Fibroblast of peridontal ligament (primary cell): ENCODE data around the gene SEPTIN1.

ENCODE experiments used
- DNase-seq: peaks from one replicate; pipeline ENCODE4 v3.0.0-alpha.2; 2010; ENCODE audit errors: extremely low read depth

The SEPTIN1 gene

DNA sequence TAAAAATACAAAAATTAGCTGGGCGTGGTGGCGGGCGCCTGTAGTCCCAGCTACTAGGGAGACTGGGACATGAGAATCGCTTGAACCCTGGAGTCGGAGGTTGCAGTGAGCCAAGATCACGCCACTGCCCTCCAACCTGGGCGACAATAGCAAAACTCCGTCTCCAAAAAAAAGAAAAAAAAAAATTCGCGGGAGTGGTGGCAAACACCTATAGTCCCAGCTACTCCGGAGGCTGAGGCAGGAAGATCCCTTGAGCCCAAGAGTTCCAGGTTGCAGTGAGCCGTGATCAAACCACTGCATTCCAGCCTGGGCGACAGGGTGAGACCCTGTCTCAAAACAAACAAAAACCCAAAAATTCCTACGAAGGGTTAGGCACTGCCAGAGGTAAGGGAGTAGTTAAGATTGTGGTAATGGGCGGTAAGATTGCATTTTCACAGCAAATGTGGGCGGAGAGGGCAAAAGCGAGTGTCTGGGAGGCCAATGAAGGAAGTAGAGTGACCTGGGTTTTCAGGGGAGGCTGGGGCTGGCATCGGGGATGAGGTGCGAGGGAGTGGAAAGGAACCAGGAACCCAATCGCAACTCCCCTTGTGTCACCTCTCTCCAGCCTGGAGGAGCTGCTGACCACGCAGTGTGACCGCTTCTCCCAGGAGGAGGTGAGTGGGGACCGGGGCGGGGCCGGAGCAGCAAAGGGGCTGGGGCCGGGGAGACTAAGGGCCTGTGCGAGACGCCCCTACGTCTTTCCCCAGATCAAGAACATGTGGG is 5.1 kb downstream of the SEPTIN1 start:
- no peak for DNase-seq

DNA sequence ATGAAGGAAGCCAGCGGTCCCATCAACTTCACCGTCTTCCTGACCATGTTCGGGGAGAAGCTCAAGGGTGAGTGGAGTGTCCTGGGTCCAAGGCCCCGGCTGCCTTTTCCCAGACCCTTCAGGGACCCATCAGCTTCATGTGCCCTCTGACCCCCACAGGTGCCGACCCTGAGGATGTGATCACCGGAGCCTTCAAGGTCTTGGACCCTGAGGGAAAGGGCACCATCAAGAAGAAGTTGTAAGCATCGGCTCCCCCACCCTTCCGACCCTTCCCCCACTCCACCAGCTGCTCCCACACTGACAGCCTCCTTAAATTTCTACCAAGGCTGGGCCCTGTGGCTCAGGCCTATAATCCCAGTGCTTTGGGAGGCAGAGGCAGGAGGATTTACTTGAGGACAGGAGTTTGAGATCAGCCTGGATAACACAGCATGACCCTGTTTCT is 5.9 kb downstream of the SEPTIN1 start:
- DNase-seq: no peak

DNA sequence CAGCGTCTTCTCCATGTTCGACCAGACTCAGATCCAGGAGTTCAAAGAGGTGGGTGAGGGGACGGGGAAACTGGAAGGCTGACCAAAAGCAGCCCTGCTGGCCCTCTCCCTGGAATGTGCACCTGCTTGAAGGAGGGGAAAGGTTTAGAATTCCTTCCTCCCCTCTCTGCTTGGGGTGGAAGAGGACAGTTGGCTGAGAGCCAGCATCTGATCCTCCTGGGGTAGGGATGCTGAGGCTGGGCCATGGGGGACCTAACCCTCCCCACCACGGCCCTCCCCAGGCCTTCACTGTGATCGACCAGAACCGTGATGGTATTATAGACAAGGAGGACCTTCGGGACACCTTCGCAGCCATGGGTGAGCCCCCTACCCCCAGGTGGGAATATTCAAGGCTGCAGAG is 6.5 kb downstream of the SEPTIN1 start:
- no peak for DNase-seq

DNA sequence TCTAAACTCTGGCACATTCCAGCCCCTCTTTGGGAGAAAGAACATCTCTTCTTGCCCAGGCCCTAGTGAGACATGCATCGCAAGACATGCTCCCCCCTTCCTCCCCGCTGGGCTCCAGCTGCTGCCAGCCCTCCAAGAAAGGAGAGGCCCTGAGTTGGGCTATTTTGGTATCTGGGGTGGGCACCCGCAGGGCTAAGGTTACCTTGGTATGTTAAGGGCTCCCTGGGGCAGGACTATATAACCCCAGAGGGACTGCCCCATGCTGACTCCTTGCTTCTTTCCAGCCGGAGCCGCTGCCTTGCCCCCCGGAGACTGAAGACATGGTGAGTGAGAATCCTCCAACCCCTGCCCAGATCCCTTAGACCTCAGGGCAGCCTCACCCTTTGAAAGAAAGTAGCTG is 7.8 kb downstream of the SEPTIN1 start, which contains the start of gene MYL11:
Gene MYL11 (plus strand): TSS at position 265 of the 400 bp plus-strand sequence. CDS start 56 bp downstream, at position 321.
- no peak for DNase-seq

DNA sequence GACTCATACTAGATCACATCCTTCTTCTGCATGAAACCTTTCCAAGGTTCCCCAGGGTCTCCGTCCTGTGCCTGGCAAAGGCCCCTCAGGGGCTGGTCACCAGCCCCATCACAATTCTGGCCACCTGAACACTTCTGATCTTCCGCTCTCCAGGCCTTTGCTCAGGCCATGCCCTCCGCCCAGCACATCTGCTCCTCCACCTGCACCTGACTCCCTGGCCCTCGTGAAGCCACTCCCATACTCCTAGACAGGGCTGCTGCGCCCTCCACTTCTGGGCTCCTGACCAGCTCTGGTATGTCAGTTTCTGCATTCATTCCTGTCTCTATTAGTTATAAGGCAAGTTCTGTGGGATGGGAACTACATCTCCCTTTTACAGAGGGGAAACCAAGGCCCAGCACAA is 9.6 kb downstream of the SEPTIN1 start:
- no peak for DNase-seq

DNA sequence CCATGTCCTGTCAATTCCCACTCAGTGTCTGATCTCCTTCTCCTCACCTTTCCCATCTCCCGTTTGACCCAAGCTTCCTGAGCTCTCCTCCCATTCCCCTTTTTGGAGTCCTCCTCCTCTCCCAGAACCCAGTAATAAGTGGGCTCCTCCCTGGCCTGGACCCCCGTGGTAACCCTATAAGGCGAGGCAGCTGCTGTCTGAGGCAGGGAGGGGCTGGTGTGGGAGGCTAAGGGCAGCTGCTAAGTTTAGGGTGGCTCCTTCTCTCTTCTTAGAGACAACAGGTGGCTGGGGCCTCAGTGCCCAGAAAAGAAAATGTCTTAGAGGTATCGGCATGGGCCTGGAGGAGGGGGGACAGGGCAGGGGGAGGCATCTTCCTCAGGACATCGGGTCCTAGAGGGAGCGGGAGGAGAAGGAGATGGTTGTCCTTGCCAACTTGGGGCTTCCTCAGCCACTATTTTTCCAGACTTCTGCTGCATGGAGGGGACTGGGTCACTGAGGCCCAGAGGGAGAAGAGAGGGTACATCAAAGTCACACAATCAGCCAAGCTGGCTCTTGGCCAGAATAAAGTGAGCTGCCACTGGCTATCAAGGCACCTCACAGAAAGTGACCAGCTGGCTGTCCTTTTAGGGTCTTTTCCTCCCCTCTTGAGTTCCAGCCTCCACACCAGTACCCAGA is 10.2 kb downstream of the SEPTIN1 start:
- no peak for DNase-seq

DNA sequence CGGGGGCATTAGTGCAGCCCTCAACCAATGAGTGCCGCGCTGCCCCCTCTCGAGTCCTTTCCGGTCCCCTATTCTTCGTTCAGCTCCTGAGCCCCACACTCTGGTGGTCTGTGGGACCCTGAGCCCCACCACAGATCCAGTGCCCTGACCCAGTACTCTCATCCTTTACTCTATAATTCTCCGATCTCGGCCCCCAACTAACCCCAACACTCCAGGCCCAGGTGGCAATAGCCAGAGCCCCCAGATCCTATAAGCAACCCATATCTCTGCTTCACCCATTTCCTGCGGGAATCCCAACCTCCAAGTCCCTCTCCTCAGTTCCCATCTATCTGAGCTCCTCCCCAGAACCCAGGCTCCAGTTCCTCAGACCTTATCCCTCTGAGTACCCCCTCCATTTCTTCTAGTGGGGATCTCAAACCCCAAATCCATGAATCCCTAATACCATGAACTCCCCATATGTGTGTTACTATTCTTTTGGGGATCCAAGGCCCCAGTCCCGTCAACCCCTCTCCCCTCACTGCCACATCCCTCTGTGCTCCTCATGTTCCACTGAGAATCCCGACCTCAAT is 11.0 kb downstream of the SEPTIN1 start:
- no peak for DNase-seq

DNA sequence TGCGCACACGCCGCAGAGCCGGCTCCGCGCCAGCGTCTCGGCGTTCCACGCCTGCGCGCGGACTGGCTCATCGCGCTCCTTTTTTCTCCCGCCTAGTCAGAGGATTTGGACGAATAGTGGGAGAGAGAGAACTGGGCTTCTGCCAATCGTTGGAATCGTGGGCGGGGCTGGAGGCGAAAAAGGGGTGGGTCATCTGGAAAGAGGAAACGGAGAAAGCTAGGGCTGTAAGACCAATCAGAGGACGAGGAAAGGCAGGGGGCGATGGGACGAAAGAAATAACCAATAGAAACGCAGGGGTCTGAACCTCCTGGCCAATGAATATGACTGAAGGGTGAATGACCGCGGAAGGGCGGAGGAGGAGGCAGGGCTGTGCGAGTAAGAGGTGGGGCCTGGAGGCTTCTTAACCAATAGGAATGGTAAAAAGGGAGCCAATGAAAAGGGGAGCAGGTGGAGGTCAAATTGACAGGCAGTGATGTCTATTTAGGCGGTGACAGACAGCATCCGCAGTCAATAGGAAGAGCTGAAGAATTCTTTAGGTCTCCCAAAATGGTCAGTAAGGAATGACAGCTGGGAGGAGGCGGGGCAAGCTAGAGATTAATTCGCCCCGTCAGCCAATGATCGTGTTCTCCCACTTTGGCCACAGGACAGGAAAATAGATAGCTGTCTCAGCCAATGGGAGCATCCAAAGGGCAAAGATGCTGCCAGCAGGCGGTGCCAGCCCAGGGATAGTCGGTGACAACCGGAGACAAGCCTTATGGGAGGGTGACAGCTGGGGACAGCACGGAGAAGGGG is 11.7 kb downstream of the SEPTIN1 start, which contains the start of gene TBC1D10B:
Gene TBC1D10B (minus strand): TSS at position 39 of the 792 bp plus-strand sequence. CDS start 311 bp downstream, outside the sequence.
- peak; percentile 100 for DNase-seq

DNA sequence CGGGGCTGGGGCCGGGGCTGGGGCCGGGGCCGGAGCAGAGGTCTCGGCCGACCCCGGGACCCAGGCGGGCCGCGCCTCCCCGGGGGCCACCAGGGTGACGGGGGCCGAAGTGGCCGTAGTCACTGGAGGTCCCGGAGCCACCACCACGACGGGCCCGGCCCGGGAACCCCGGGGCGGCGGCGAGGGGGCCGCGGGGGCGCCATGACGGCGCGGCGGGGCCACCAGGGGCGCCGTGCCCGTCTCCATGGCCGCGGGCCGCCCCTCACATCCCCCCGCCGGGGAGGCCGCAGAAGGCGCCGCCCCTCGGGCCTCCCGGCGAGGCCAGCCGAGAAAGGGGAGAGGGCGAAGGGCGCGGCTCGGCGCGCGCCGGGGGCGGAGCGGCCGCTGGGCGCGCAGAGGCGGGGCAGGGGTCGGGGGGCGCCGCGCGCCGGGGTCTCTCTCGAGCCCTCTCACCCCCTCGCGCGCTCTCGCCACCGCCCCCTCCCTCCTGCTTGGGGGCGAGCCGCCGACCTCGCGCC is 12.4 kb downstream of the SEPTIN1 start:
- DNase-seq: no peak

DNA sequence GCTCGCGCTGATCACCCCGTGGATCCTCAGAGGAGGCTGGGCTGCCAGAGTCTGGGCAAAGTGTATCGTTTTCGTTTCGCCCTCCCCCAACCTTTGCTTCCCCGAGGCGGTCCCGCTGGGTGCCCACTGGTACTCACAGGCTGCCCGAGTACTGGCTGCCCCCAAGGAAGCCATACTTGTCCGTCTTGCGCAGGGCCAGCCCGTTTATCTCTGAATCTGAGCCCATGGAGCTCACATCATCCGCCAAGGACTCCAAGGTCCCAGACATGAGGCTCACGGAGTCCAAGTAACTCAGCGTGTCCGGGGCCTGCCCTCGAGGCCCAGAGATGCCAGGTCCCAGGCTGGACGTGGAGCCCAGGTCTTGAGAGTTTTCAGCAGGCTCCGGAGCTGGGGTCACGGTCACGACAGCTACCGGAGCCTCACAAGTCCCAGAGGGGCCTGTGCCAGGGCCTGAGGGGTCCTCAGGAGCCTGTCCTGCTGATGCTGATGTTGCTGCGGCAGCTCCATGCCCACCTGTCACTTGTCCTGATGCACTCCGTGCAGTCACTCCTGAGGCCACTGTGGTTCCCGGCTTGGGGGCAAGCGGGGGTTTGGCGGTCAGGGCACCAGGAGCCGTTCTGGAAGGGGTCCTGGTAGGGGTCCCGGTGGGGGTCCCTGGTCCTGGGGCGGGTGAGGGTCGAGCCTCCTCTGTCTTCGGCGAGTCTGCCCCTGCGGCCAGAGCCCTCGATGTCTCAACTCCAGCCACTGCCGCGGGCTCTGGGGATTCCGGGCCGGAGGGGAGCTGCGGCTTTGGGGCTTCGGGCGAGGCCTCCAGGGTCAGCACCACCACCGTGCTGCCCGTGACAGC is 13.0 kb downstream of the SEPTIN1 start:
- DNase-seq: no peak

DNA sequence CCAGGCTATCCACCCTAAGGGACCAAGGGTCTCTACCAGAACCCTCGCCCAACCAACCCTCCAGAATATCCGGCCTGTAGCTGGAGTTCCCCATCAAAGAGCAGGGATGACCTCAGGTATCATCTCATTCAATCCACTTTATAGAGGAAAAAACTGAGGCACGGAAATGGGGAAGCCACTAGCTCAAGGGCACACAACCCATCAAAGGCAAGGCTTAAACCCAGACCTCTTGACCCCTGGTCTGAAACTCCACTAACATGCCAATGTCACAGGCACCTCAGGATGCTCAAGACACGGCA is 13.6 kb downstream of the SEPTIN1 start:
- DNase-seq: no peak

DNA sequence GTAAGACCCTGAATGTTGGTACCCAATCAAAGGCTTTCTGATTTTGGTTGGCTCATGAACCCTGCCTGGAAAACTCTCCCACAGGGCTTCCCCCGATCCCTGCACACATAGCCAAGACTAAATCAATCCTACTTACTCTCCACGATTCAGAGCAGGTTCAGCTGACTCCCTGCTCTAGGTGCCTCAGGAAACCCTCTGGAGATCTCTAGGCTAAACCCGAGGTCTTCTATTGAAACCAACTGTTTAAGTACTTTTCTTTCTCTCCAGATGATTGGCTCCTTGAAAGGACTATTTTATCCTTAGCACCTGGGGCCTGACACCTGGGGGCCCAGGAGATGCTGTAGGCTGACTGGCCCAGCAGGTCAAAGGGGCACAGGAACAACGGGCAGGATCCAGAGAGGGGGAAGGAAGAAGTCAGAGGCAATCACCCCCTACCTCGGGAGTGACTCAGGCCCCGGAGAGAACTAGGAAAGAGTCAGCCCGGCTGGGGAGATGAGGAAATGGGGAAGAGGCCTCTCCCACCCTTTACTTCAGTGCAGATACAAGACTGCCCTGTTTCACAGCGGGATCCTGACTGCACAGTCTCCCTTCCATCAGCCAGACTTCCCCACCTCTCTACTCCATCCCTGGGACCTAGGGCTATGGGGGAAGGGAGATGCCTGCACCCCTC is 14.1 kb downstream of the SEPTIN1 start:
- peak; percentile 51 for DNase-seq

DNA sequence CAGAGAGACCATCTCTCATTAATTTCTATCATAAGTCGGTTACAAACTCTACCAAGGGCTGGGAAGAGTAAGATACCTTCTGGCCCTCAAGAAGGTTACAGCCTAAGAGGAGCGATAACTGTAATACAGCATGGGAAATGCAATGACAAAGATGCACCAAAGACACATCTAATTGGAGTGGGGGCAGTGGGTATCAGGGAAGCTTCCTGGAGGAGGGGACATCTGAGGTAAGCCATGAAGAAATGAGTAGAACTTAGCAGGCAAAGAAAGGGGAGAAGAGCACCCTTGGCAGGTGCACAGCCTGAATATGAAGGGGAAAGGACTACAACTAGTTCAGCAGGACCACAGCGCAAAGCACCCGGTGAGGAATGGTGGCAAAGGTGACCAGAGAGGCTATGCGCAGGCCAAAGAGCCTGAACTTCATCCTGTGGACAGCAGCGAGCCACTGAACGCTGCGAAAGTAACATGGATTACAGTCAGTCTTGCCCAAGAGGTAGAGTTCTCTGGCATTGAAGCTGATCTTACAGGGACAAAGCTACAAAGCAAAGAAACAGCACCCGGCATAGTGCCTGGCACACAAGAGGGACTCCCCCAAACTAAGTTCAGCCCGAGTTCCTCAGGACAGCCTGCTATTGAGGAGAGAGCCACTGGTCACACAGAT is 14.9 kb downstream of the SEPTIN1 start:
- no peak for DNase-seq

DNA sequence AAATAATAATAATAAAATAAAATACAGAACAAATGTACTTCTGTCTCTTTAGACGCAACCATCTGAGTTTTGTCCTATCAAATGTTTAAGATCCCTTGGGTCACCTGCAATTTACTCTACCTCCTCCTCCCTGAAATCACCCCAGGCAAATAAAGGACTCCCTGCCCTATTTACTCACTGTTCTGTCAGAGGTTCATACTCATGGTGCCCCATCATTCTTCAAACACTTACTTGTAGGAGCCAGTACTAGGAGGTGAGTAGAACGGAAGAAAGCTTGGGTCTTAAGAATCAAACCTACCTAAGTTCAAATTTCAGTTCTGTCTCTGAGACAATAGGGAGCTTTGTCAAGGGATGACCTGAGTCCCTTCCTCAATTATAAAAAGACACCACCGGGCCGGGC is 15.8 kb downstream of the SEPTIN1 start:
- no peak for DNase-seq

DNA sequence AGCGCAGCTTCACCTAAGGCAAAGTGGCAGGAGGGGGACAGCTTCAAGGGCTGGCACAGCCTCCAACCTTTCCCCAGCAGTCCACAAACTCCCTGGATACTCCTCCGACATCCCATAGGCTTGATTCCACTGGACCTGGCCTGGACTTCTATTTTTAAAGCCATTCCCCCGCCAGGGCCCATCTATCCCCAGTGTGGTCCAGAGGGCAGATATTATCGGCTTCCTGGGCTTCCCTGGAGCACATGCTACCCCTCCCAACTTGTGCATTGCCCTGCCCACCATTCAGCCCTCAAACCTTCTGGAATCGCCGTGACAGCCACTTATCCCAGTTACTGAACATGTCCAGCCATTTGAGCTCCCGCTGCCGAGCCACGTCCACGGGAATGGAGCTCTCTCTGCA is 17.2 kb downstream of the SEPTIN1 start:
- no peak for DNase-seq

DNA sequence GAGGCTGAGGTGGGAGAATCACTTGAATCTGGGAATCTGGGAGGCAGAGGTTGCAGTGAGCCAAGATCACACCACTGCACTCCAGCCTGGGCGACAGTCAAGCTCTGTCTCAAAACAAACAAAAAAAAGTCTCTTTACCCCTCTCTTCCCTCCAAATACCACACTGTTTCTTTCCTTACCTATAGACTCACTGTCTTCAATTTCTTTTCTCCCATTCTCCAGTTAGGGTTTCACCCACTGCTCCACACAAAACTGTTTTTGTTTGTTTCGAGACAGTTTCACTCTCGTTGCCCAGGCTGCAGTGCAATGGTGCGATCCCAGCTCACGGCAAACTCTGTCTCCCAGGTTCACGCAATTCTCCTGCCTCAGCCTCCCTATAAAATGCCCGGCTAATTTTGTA is 21.2 kb downstream of the SEPTIN1 start:
- no peak for DNase-seq

DNA sequence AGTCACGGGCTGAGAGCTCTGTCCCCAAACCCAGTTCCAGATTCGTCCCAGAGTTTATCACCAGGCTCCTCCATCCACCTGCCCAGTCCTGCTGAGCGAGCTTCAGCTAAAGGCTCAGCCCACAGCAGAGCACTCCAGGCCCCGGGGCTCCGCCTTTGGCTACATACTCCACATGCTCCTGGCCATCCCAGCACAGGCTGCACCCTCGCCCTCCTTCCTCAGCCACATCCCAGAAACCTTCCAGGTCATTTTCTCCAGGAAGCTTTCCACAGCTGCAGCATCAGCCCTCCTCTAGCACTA is 22.5 kb downstream of the SEPTIN1 start:
- no peak for DNase-seq

DNA sequence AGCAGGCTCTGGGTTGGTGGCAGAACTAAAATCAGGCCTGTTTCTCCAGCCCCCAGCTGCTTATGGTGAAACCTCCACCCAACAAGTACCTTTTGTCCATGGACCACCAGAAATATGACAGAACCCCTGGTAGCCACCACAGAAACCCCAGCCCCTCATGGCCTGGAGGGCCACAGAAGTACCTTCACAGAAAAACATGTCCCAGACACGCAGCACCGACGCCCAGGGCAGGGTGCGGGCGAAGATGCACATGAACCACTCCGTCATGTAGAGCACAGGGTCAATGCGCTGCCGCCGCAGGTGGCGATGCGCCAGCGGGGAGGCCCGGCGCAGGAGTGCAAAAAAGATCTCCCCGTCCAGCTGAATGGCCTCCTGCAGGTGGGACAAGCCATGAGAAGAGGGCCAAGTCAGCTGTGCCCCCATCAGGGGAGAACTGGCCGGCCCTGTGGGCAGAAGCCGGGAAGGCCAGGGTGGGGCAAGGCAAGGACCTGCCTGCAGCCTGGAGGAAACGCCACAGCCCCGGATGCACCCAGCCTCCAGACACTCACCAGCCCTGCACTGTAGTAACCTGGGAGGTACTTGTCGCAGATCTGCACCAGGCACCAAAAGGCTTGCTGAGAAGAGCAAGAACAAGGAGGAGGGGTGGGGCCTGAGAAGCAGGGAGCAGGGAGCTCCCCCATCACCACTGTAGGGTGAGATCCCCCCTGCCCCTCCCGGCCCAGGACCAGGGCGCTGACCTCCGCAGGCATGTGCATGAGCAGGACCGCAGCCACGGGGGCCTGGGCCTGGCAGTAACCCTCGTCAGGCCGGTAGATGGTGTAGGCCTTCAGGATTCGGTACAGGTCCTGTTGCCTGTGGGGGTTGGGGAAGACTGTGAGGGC is 23.1 kb downstream of the SEPTIN1 start:
- no peak for DNase-seq

DNA sequence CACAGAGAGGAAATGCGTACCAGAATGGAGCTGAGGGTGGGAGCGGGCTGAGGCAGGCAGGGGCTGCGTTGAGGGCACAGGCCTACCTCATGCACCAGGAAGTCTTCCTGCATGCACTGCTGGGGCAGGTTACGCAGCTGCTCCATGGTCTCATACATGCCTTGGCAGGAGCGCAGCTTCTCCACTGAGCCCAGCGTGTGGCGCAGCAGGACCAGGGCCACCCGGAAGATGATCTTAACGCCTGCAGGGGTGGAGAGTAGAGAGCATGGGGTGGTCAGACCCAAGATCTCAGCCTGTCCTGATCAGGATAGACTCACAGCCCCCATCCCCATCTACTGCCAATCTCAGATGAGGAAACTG is 23.8 kb downstream of the SEPTIN1 start:
- DNase-seq: no peak
